Cardiac muscle cell (in vitro differentiated cells and primary cell): ENCODE measurements around the gene TBC1D7. TPM values are rescaled to one million over a fixed set of nuclear protein-coding genes. Genes with fewer than 3 reads are reported as not detected.

Experiments
- DNase-seq, 2 donors: peaks; one replicate each; pipeline versions ENCODE4 v3.0.0 to v3.0.0-alpha.2; 2010 to 2017; ENCODE audit warnings: low read depth in 1 of 2, low spot score in 1 of 2
- H3K27ac ChIP-seq: fragments of 200-600 bp; sonication (generic); 2 replicates; pipeline ENCODE4 v1.5.1; 2016
- H3K27me3 ChIP-seq: fragments of 200-600 bp; sonication (generic); 2 replicates; pipeline ENCODE4 v1.6.0; 2016; ENCODE audit warnings: control low read depth
- H3K36me3 ChIP-seq: fragments of 200-600 bp; sonication (generic); 2 replicates; pipeline ENCODE4 v1.5.1; 2016; ENCODE audit warnings: control low read depth
- H3K4me1 ChIP-seq: fragments of 200-600 bp; sonication (generic); 2 replicates; pipeline ENCODE4 v1.8.1; 2017; ENCODE audit warnings: low read depth, mild to moderate bottlenecking, mixed run types
- H3K4me3 ChIP-seq: fragments of 200-600 bp; sonication (generic); 2 replicates; pipeline ENCODE4 v1.5.1; 2016; ENCODE audit warnings: mild to moderate bottlenecking
- H3K9me3 ChIP-seq: fragments of 200-600 bp; sonication (generic); 2 replicates; pipeline ENCODE4 v1.5.1; 2017; ENCODE audit warnings: low read depth, mild to moderate bottlenecking, control low read depth
- polyA plus RNA-seq: library from polyadenylated mRNA; unstranded; fragments of >200 nt; fragmentation: Nextera tagmentation; extraction: Ambion mirVana; gene quantifications from 2 replicates; pipeline ENCODE4 v1.2.1, GENCODE V29; 2016
- total RNA-seq: library from RNA; depleted of rRNA; stranded (reverse); fragments of >200 nt; gene quantifications from 2 replicates; pipeline ENCODE4 v1.2.3, GENCODE V29; 2016
- TF ChIP-seq, protein P1 (sequence below): IDR thresholded peaks from 2 replicates; pipeline ENCODE4 v1.5.1; 2012; ENCODE audit warnings: low read depth, mild to moderate bottlenecking, low read length

TBC1D7 gene
- total and polyA plus RNA-seq, 2 experiments from 2014 or later, result 36.8 to 84.5 TPM

GRCh38 chr6:13368731-13369115, 40.4 kb upstream of the TBC1D7 start:
- H3K27ac ChIP-seq, result no peak overlapping the region
- no peaks in the 10 kb centered on the region for H3K9me3 ChIP-seq
- H3K4me3 ChIP-seq, result no peak overlapping the region
- no peak for DNase-seq
- TF ChIP-seq, protein P1, sequence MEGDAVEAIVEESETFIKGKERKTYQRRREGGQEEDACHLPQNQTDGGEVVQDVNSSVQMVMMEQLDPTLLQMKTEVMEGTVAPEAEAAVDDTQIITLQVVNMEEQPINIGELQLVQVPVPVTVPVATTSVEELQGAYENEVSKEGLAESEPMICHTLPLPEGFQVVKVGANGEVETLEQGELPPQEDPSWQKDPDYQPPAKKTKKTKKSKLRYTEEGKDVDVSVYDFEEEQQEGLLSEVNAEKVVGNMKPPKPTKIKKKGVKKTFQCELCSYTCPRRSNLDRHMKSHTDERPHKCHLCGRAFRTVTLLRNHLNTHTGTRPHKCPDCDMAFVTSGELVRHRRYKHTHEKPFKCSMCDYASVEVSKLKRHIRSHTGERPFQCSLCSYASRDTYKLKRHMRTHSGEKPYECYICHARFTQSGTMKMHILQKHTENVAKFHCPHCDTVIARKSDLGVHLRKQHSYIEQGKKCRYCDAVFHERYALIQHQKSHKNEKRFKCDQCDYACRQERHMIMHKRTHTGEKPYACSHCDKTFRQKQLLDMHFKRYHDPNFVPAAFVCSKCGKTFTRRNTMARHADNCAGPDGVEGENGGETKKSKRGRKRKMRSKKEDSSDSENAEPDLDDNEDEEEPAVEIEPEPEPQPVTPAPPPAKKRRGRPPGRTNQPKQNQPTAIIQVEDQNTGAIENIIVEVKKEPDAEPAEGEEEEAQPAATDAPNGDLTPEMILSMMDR, result no peak
- H3K36me3 ChIP-seq, result no peaks in the 10 kb centered on the region
- H3K27me3 ChIP-seq, result no peaks in the 10 kb centered on the region
- peaks cover 45% of the 10 kb centered on the region for H3K4me1 ChIP-seq

- peaks cover 45% of the 10 kb centered on the region for H3K4me1 ChIP-seq
- H3K36me3 ChIP-seq, result no peaks in the 10 kb centered on the region
- H3K9me3 ChIP-seq, result no peaks in the 10 kb centered on the region
- TF ChIP-seq, protein P1, result no peak
- no peak overlapping the region for H3K27ac ChIP-seq
- no peak for DNase-seq
- no peaks in the 10 kb centered on the region for H3K27me3 ChIP-seq
- no peak overlapping the region for H3K4me3 ChIP-seq
Observed at GRCh38 chr6:13368079-13368730, 39.9 kb upstream of the TBC1D7 start.

DNA sequence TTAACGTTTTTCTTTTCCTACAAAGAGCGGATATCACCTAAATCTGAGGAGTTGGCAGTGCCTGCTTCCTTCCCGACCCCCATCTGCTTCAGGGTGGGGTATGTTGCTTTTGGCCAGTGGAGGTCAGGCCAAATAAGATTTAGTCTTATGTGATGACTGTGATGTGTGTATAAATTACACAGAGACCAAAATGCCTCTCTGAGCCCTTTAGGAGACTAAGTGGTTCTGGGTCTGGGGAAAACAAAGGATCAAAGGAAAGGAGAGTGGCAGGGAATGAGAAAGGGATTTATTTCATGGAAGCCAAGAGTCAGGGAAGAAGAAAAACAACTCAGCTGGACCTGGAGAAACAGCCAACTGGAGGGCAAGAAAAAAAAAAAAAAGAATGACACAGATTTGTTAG, 39.1 kb upstream of the TBC1D7 start:
- peak overlapping the region; percentile 48 for H3K27ac ChIP-seq
- H3K9me3 ChIP-seq, result no peaks in the 10 kb centered on the region
- DNase-seq, result no peak
- H3K27me3 ChIP-seq, result no peaks in the 10 kb centered on the region
- H3K4me3 ChIP-seq, result no peak overlapping the region
- H3K4me1 ChIP-seq, result peaks cover 43% of the 10 kb centered on the region
- H3K36me3 ChIP-seq, result no peaks in the 10 kb centered on the region
- TF ChIP-seq, protein P1, result no peak

DNA sequence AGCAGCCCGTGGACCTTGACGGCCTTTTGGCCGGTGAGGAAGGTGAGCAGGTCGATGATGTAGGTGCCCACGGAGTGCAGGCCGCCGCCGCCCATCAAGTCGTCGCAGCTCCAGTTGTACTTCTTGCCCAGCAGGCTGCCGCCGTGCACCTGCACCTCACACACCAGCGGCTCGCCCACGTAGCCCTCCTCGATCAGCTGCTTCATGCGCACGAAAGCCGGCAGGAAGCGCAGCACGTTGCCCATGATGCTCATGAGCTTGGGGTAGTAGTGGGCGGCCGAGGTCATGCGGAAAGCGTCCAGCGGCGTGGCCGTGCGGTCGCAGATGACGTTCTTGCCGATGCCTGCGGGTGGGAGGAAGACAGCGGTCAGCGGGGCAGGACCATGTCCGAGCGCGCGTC, 37.0 kb upstream of the TBC1D7 start:
- no peaks in the 10 kb centered on the region for H3K27me3 ChIP-seq
- H3K4me1 ChIP-seq, result peaks cover 48% of the 10 kb centered on the region
- H3K9me3 ChIP-seq, result no peaks in the 10 kb centered on the region
- no peaks in the 10 kb centered on the region for H3K36me3 ChIP-seq
- H3K27ac ChIP-seq, result no peak overlapping the region
- TF ChIP-seq, protein P1, result no peak
- no peak for DNase-seq
- no peak overlapping the region for H3K4me3 ChIP-seq

DNA sequence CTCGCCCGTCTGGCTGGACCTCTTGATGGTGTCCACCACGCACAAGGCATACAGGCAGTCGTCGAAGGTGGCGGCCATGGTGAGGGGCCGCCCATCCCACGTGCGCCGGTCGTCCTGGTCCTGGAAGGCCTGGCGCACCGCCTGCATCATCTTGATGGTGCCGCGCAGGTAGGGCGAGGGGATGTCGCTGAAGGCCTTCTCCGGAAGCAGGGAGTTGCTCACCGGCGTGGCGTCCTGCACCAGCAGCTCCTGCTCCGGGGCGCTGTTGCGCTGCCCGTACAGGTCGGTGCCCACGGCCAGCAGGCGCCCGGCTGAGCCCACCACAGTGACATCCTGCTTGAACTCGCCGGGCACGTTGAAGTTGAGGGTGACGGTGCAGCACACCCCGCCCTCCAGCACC, 36.5 kb upstream of the TBC1D7 start:
- no peak for DNase-seq
- no peak overlapping the region for H3K4me3 ChIP-seq
- peaks cover 53% of the 10 kb centered on the region for H3K4me1 ChIP-seq
- H3K27ac ChIP-seq, result no peak overlapping the region
- TF ChIP-seq, protein P1, result no peak
- H3K9me3 ChIP-seq, result no peaks in the 10 kb centered on the region
- H3K27me3 ChIP-seq, result no peaks in the 10 kb centered on the region
- H3K36me3 ChIP-seq, result no peaks in the 10 kb centered on the region
